ENCODE results near the gene SLC35F4.

- TF ChIP-seq EP300 (IDR thresholded peaks at IDR 0.05; ENCODE audit: borderline replicate concordance) (no peak), YY1 (IDR thresholded peaks at IDR 0.05; ENCODE audit: low read depth) (no peak), CREB1 (IDR thresholded peaks at IDR 0.05; ENCODE audit: low read depth) (no peak)
Observed at GRCh38 chr14:57845802-57846531, 19.9 kb downstream of the SLC35F4 start.

Data from Ishikawa (cell line).